ENCODE results near the gene VGLL4. TPM values are rescaled to one million over a fixed set of nuclear protein-coding genes. Genes with fewer than 3 reads are reported as not detected.
A peak's percentile ranks its signal among the peaks of the same experiment; 100 is the strongest.

Gene VGLL4
- total RNA-seq, 1 experiment from 2014 or later = 42.1 TPM

- Histone ChIP-seq H2AK5ac (ENCODE audit: insufficient read length, low read length) (no peak overlapping the region), H3K56ac (ENCODE audit: insufficient read length, low read depth, low read length) (no peak overlapping the region), H3K23ac (ENCODE audit: insufficient read length, low read depth, low read length) (no peak overlapping the region), H2BK120ac (ENCODE audit: low read depth, low read length, poor library complexity, severe bottlenecking) (no peak overlapping the region), H3K18ac (ENCODE audit: insufficient read length, low read depth, low read length) (peak overlapping the region; percentile 29), H3K14ac (ENCODE audit: insufficient read depth, low read length) (peak overlapping the region; percentile 47; the same call in 1 of the 2 replicates), H2BK15ac (ENCODE audit: low read depth, low read length) (no peak overlapping the region), H3K23me2 (ENCODE audit: insufficient read length, low read depth, low read length, poor library complexity, severe bottlenecking) (no peaks in the 10 kb centered on the region), H4K5ac (ENCODE audit: insufficient read length, low read depth, low read length) (no peak overlapping the region), H3K4ac (ENCODE audit: low read depth, low read length) (no peak overlapping the region), H4K8ac (replicated peaks; ENCODE audit: insufficient read length, low read depth, low read length) (no peak overlapping the region), H4K91ac (ENCODE audit: insufficient read length, low read depth, low read length) (no peak overlapping the region), H2BK5ac (ENCODE audit: insufficient read length, low read length) (no peak overlapping the region), H3K9ac (ENCODE audit: extremely low read depth, insufficient read length, low read length) (no peak overlapping the region), H3K27me3 (ENCODE audit: insufficient read depth, low read length) (no peaks in the 10 kb centered on the region), H2BK20ac (ENCODE audit: low read depth, low read length, poor library complexity, severe bottlenecking) (no peak overlapping the region), H3K79me2 (ENCODE audit: insufficient read depth, low read length) (peaks cover 12% of the 10 kb centered on the region; the same call in 1 of the 2 replicates), H2BK12ac (ENCODE audit: insufficient read length, low read depth, low read length) (no peak overlapping the region), H3K79me1 (ENCODE audit: insufficient read depth, low read depth, low read length, poor library complexity, severe bottlenecking) (no peaks in the 10 kb centered on the region), H4K20me1 (ENCODE audit: control insufficient read depth, insufficient read depth, insufficient read length) (no peaks in the 10 kb centered on the region), H3K9me3 (ENCODE audit: control insufficient read depth, low read depth, low read length) (no peaks in the 10 kb centered on the region), H3T11ph (ENCODE audit: low read length) (no peak overlapping the region), H3K4me2 (ENCODE audit: insufficient read depth, insufficient read length, low read length) (no peak overlapping the region), H2AFZ (ENCODE audit: low read length) (no peak overlapping the region), H3K4me1 (ENCODE audit: insufficient read depth, low read length) (peaks cover 13% of the 10 kb centered on the region; the same call in 1 of the 2 replicates), H3K27ac (ENCODE audit: insufficient read length, low read depth, low read length) (no peak overlapping the region)
- Mint-ChIP-seq H3K36me3 (ENCODE audit: insufficient read depth in 1 of 3, low read depth in 3 of 3) (peaks cover 26 to 41% (median 31%) of the 10 kb centered on the region in 3 experiments), H3K4me1 (peaks cover 57 to 61% of the 10 kb centered on the region in 2 experiments), H3K4me3 (peak overlapping the region in 1 of 2 experiments; percentile 38; a peak in 1 of 5 replicates), H3K27me3 (ENCODE audit: low read depth) (no peaks in the 10 kb centered on the region), H3K9me3 (peaks cover 0 to 7% of the 10 kb centered on the region in 2 experiments; a peak in 2 of 5 replicates), H3K27ac (peak overlapping the region; percentile 83 to 96 (median 86))
- TF ChIP-seq CTCF (conservative IDR thresholded peaks at IDR 0.05) = no peak
- WGBS (ENCODE audit: extremely low coverage, insufficient read length, low lambda C conversion rate) = no CpG with 5 or more reads among the region's 21 CpGs
- peak; percentile 50 for DNase-seq
Measured at GRCh38 chr3:11601446-11602238, 42.1 kb downstream of the VGLL4 start.

All from H9 (cell line).